ENCODE data around the gene RBM20. TPM values are rescaled to one million over a fixed set of nuclear protein-coding genes. Genes with fewer than 3 reads are reported as not detected.

The RBM20 gene
- total RNA-seq, 1 donor from 2014 or later, result 1.0 TPM

GRCh38 chr10:110721406-110722038, 77.4 kb downstream of the RBM20 start:
- H3K27ac Mint-ChIP-seq (ENCODE audit: unreplicated experiment), result no peak overlapping the region

GRCh38 chr10:110723224-110723891, 79.2 kb downstream of the RBM20 start:
- H3K9me3 Mint-ChIP-seq (ENCODE audit: unreplicated experiment), result no peaks in the 10 kb centered on the region
- no peaks in the 10 kb centered on the region for H3K36me3 Mint-ChIP-seq (ENCODE audit: low read depth, unreplicated experiment)
- TF ChIP-seq CTCF (IDR thresholded peaks at IDR 0.05; ENCODE audit: unreplicated experiment), result no peak

More at GRCh38 chr10:110721406-110722038, 77.4 kb downstream of the RBM20 start:
- TF ChIP-seq CTCF (IDR thresholded peaks at IDR 0.05; ENCODE audit: unreplicated experiment), result no peak
- H3K9me3 Mint-ChIP-seq (ENCODE audit: unreplicated experiment), result no peaks in the 10 kb centered on the region
- no peaks in the 10 kb centered on the region for H3K36me3 Mint-ChIP-seq (ENCODE audit: low read depth, unreplicated experiment)
- H3K27me3 Mint-ChIP-seq (ENCODE audit: unreplicated experiment), result peaks cover 11% of the 10 kb centered on the region
- H3K4me1 Mint-ChIP-seq (ENCODE audit: unreplicated experiment), result peaks cover 32% of the 10 kb centered on the region
- no peak for DNase-seq (ENCODE audit: low spot score)
- H3K4me3 Mint-ChIP-seq (ENCODE audit: unreplicated experiment), result no peak overlapping the region

GRCh38 chr10:110724116-110724921, 80.2 kb downstream of the RBM20 start:
- Mint-ChIP-seq H3K9me3 (ENCODE audit: unreplicated experiment) (no peaks in the 10 kb centered on the region), H3K4me1 (ENCODE audit: unreplicated experiment) (peaks cover 26% of the 10 kb centered on the region), H3K27me3 (ENCODE audit: unreplicated experiment) (peaks cover 6% of the 10 kb centered on the region), H3K4me3 (ENCODE audit: unreplicated experiment) (no peak overlapping the region), H3K27ac (ENCODE audit: unreplicated experiment) (no peak overlapping the region), H3K36me3 (ENCODE audit: low read depth, unreplicated experiment) (no peaks in the 10 kb centered on the region)
- no peak for TF ChIP-seq CTCF (IDR thresholded peaks at IDR 0.05; ENCODE audit: unreplicated experiment)
- no peak for DNase-seq (ENCODE audit: low spot score)

More at GRCh38 chr10:110723224-110723891, 79.2 kb downstream of the RBM20 start:
- H3K4me3 Mint-ChIP-seq (ENCODE audit: unreplicated experiment), result no peak overlapping the region
- peaks cover 6% of the 10 kb centered on the region for H3K27me3 Mint-ChIP-seq (ENCODE audit: unreplicated experiment)
- no peak for DNase-seq (ENCODE audit: low spot score)
- peaks cover 26% of the 10 kb centered on the region for H3K4me1 Mint-ChIP-seq (ENCODE audit: unreplicated experiment)
- H3K27ac Mint-ChIP-seq (ENCODE audit: unreplicated experiment), result no peak overlapping the region

GRCh38 chr10:110724937-110725336, 80.8 kb downstream of the RBM20 start:
- no peak overlapping the region for H3K4me3 Mint-ChIP-seq (ENCODE audit: unreplicated experiment)
- DNase-seq (ENCODE audit: low spot score), result no peak
- peaks cover 6% of the 10 kb centered on the region for H3K27me3 Mint-ChIP-seq (ENCODE audit: unreplicated experiment)
- H3K9me3 Mint-ChIP-seq (ENCODE audit: unreplicated experiment), result no peaks in the 10 kb centered on the region
- H3K4me1 Mint-ChIP-seq (ENCODE audit: unreplicated experiment), result peaks cover 26% of the 10 kb centered on the region
- H3K36me3 Mint-ChIP-seq (ENCODE audit: low read depth, unreplicated experiment), result no peaks in the 10 kb centered on the region
- no peak overlapping the region for H3K27ac Mint-ChIP-seq (ENCODE audit: unreplicated experiment)
- TF ChIP-seq CTCF (IDR thresholded peaks at IDR 0.05; ENCODE audit: unreplicated experiment), result no peak
